GM19438 (cell line): ENCODE data around the gene ST6GALNAC2.
"Not testable (repeated sequence)": the region's sequence is repeated elsewhere in the genome, so short reads cannot be mapped to it uniquely, and the experiment has no call there.

Source experiments
- ATAC-seq: cut with Tn5 transposase; IDR thresholded peaks from one replicate; pipeline ENCODE4 v1.9.1; 2021; ENCODE audit warnings: low read depth; ENCODE audit not compliant: unreplicated experiment

The ST6GALNAC2 gene

DNA sequence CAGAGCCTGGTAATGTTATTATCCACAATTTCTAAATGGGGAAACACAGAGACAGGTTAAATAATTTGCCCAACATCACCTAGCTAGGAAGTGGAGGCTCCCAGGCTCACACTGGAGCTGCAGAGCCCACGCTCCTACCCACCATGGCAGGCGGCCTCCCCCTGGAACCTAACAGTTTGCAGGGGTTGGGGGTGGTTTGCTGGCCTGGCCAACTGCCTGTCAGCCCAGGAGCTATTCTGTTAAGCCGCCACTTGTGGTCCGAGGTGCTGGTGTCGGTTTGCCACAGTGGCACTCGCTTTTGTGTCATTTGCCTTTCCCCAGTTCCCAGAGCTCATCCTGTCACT lies 42.2 kb downstream of the ST6GALNAC2 start:
- ATAC-seq: no peak

DNA sequence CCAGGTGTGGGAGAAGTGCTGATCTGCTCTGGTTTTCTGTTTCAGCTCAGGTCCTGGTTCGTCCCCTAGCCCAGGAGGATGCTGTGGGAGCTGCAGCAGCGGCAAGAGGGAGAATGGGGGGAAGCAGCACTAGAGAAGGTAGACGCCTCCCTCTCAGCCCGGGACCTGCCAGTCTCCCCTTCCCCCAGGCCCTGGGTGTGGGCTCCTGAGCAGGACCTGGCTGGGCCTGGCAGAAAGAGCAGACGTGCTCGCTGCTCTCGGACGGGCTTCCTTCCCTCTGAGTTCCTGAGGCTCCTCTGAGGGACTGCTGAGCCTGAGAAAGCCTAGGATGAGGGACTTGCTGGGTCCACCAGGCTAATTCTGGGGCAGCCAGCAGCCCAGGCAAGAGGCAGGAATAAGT lies 42.7 kb downstream of the ST6GALNAC2 start:
- no peak for ATAC-seq

DNA sequence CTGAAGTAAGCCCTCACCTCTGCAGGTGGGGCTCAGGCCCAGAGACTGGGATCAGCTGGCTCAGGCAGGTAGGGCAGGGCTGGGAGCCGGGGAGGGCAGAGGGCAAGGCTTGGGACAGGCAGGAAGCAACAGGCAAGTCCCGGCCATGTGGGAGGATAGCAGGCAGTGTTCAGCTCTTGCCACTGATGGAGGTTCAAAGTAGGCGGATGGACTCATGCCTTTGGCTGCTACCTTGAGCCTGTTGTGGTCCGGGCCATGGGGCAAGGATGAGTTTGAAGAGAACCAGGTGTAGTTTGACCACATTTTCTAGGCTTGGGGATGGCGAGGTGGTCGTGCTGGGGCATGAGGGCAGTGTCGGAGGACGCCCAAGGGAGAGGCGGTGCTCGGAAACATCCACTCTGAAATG lies 43.1 kb downstream of the ST6GALNAC2 start:
- no peak for ATAC-seq

DNA sequence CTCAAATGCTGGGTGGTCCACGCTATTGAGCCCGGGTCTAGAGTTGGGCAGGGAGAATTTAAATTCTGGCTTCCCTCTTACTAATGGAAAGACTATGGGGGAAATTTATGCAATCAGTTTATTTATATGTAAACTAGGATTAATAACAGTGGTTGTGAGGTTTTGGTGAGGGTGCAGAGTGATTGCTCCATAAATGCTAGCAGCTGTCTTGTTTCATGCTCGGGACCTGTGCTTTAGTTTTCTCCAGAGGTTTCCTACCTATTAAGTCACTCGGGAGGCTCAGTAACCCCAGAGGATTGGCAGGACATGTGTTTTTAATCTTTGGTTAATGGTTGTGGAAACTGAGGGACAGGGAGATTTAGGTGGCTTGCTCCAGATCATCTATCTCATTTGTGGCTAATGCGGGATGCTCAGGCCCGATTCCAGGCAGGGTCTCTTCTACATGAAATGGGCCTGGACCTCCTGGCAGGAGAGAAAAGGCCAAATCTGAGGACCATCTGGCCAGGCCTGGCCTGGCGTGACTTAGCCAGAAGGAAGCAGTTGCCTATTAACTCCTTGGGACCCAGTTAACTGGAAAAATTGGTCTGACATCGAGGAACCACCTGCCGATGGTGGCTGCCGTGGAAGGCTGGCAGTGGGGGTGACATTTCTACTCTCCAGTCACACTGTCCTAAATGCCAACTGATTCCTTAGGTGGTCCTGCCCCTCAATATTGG lies 43.8 kb downstream of the ST6GALNAC2 start:
- no peak for ATAC-seq

DNA sequence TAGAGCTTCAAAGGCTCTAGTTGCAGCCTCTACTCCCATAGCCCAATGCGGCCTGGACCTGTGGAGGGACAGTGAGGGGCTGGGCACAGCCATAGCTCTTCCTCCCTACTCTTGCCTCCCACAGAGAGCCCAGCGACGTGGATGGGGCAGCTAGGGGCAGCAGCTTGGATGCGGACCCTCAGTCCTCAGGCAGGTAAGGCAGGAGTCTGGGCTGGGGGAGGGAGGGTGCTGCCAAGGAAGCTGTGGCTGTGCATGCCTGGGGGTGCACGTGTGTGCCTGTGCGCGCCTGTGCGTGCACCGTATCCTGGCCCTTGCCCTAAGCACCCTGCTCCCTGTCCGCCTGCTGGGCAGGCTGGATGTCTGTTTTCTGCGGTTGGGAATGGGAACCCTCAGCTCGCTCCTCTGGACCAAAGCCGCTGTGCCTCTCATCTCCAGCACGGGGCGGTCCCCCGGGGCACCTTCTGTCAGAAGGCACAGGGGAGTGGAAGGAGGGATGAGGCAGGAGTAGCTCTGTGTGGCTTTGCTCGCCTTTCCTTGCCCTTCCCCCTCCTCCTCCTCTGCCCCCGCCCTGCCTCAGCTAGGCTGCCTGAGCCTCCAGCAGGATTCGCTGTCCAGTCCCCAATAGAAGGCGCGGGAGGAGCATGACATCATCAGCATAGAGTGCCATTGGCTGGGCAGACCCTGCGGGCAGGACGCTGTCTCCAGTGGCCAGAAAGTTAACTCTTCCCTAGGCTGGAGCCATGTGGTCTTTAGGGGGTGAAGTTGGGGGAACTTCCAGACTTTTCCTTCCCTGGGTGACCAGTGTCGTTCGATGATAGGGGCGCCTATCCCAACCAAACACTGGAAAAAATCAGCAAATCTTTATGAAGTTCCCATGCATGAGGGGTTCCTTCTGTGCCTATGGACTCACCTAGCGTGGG lies 45.0 kb downstream of the ST6GALNAC2 start:
- no peak for ATAC-seq

DNA sequence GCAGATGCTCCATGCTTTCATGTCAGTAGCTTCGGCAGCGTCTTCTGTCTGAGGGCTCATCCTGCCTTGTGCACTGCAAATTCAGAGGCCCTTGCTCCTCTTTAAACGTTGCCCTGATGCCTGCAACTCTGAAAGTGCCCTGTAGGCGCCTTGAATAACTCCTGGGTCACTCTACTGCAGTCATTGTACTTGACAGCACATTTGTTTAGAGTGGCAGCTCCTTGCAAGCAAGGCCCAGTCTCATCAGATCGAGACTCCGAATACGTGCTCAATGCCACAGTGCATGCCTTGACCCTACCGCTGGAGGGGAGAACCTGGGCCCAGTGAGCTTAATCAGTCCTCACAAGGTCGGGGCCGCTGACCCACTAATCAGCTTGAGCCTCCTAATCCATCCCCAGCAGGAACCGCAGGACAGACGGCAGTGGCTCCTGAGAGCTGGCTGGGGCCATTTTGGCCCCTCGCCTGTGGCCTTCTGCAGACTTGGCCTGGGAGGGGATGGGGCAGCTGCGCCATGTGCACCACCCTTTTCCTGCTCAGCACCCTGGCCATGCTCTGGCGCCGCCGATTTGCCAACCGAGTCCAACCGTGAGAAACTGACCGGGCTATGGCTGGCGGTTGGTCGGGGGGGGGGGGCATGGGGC lies 45.9 kb downstream of the ST6GALNAC2 start, which contains the start of gene PRCD:
Gene PRCD, plus strand, starts transcription at position 414 of the 641 bp plus-strand sequence. Its CDS starts 98 bp downstream, at position 512.
- ATAC-seq: no peak

DNA sequence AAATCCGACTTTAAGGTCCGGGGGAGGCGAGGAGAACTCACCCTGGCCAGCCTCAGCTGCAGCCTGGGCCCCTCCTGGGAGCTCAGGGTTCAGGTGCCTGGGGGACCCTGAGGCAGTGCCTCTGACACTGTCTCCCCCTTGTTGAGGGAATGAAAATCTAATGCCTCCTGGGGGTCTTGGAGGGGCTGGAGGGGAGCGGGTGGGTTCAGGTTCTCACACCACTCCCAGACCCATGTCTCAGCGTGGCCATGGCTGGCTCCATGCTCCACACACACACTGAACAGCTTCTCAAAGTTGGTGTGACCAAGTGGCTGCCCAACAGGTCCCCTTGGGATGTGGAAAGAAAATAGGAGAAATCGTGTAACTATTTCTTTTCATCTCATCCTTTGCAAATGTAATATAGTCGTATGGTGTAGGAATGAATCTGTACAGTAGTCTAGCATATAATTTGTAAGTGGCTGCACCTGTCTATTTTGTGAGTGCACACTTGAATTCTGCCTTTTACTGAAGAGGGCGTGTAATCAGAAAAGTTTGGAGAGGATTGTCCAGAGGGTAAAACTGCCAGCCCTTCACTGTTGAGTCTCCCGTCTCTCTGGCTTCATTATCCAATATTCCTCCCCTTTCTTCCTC lies 46.6 kb downstream of the ST6GALNAC2 start:
- ATAC-seq: no peak

DNA sequence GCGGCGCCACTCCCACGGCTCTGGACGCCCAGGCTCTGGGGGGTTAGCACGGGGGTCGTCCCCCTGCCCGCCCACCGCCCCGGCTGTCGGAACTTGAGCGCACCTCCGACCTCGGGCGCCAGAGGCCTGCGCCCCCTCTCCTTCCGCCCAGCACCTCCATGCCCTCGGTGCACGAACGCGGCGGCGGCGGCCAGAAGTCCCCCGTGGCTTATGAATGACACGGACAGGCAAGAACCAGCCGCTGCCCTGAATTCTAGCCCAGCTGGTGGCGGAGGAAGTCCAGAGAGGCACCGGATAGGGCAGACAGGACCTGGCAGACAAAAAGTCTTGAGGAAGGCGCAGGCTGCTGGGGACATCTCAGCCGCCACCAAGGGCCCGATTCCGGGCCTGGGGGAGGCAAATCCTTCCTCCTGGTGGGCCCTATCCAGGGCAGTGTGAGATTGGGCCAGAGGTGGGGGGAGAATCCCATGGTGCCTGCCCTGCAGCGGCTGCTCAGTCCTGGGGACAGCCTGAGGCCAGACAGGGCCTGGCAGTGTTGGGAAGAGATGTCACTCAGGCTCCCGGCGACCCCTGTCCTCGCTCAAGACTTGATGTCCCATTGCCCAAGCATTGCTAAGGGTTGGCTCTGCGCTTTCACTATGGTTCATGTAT lies 47.3 kb downstream of the ST6GALNAC2 start:
- no peak for ATAC-seq

DNA sequence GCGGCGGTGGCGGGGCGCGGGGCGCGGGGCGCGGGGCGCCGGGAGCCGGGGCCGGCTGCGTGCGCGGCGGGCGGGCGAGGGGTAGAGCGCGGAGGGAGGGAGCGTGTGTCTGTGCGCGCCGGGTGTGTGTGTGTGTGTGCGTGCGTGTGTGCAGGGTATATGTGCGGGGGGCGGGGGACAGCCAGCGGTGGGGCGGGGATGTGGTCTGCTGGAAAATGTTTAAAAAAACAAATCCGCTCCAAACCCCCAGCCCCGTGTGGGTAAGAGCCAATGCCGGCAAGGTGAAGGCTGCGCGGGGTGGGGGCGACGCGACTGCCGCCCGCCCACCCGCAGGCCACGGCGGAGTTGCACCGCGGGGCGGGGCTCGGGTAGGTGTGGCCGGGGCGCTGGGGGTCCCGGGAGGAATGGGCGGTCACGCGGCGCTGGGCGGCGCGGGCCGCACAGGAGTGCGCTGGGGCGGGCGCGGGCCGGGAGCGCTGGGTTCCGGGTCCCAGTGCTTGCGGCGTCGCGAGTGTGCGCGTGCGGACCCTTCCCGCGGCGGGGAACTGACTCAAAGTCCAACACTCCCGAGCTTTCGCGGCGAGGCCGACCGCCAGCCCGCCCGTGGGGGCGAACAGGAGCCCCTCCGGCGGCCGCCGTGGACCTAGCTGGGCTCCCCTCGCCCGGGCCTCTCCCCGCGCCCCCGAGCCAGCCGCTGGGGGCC lies 47.9 kb downstream of the ST6GALNAC2 start, which contains the start of gene CYGB:
Gene CYGB, minus strand, starts transcription at position 132 of the 703 bp plus-strand sequence. CDS start 167 bp downstream, outside the sequence.
- no peak for ATAC-seq

DNA sequence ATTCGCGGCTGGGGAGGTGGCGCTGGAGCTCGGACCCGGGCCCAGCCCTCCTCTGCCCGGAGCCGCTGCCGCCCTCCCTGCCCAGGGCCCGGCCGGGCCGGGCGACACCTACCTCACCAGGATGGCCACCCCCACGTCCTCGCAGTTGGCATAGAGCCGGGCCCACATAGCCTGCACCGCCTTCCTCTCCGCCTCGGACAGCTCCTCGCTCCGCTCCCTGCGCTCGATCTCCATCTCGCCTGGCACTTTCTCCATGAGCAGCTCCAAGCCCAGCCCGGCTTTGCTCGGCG lies 48.4 kb downstream of the ST6GALNAC2 start:
- no peak for ATAC-seq

DNA sequence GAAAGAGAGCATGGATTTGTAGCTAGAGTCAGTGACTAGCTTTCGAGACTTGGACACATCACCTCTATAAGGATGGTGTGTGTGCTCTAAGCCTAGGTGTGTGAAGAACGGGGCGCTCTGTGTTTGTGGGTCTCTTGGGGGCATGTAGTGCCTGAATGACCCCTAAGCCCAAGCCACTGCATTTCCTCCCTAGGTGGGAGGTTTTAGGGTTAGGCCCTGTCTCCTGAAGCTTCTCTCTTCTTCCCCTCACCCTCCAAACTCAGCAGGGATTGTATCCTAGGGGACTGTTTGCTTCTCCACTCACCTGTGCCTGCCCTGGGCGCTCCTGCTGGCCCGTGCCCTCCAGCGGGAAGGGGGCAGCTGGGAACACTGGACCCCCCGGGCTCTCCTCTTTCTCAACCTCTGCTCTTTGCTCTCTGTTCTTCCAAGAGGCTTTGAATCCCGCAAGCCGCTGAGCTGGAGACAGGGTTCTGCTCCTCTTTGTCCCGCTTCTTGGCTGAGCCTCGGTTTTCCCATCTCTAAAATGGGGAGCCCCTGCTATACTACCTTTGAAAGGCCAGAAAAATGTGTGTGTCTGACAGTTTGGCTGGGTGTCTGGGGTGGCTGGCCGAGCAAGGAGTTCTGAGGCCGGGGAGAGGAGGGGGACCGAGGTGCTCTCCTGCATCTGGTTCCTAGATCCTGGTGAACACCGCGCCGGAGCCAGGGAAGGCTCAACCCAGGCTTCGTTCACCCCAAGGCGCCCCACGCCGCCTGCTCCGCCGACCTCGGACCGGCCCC lies 49.0 kb downstream of the ST6GALNAC2 start:
- no peak for ATAC-seq

DNA sequence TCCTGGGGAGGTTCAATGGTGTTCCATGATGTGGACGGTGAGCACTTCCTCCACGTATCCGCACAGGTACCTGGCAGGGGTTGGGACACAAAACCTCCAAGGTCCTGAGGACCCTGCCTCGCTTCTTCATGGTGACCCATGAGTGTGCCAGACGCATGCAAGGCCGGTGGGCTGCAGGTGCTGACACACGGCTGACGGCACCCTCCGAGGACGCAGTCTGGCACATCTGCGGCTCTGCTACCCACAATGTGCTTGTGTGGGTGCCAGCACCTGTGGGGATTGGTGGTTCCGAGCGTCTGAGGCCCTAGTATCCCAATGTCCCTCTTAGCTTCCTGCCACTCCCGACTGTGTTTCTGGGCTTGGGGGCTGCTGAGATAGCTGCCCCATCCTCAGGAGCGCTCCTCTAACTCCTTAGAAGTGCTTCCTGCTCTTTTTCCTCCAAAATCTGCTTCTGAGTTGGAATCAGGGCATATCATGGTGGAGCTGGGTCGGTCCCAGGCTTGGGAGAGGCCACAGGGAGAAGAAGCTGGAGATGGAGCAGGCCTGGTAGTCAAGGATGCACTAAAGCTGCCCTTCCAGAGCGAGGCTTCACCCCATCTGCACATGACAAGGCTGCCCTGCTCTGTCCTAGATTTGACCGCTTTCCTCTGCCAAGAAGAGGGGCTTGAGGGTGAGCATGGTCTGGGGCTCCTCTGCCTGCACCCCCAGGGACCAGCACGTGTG lies 49.7 kb downstream of the ST6GALNAC2 start:
- ATAC-seq: no peak

DNA sequence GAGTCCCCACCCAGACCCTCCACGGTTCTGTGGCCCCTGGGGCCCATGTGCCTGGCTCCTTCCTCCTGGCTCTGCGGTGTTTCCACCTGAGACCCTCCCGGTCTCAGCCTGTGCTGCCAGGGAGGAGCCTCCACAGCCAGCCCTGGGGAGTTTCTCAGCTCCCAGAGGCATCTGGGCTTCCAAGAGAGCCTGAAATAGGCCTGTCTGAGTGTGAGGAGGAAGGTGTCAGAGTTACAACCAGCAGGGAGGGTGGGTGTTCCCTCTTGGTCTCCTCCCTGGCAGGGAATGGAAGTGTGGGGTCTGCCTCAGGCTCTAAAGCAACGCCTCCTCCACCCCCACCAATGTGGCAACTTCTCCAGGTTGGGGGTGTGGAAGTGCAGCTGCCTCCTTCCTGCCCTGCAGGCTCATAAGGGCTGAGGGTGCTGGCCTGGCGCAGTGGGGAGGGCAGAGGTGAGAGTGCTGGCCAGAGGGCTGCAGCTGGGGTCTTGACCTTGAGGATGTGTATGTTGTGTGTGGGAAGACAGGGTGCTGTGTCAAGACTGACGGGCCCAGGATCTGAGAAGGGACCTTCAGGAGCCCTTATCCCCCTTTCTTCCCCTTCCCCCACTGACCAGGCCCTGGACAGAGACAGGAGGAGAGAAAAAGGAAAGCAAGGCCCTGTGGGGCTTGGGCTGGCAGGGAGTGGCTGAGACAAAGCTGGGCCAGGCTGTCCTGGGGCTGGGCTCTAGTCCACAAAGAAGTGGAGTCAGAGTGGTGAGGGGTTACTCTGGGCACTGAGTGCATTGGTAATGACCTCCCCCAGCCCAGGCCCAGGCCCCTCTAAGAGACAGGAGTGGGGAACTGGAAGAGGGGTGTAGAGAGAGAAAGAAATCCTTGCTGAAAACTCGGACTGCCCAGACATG lies 50.6 kb downstream of the ST6GALNAC2 start:
- no peak for ATAC-seq

DNA sequence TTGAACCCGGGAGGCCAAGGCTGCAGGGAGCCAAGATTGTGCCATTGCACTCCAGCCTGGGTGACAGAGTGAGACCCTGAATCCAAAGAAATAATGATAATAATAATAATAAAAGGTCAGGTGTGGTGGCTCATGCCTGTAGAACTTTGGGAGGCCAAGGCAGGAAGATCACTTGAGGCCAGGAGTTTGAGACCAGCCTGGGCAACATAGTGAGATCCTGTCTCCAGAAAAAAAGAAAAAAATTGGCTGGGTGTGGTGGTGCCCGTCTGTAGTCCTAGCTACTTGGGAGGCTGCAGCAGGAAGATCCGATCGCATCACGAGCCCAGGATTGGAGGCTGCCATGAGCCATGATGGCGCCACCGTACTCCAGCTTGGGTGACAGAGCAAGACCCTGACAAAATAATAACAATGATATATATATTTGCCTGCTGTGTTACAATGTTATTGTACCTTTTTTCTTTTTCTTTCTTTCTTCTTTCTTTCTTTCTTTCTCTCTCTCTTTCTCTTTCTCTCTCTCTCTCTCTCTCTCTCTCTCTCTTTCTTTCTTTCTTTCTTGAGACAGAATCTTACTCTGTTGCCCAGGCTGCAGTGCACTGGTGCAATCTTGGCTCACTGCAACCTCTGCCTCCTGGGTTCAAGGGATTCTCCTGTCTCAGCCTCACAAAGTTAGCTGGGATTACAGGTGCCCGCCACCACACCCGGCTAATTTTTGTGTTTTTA lies 51.9 kb downstream of the ST6GALNAC2 start:
- not testable (repeated sequence) for ATAC-seq

DNA sequence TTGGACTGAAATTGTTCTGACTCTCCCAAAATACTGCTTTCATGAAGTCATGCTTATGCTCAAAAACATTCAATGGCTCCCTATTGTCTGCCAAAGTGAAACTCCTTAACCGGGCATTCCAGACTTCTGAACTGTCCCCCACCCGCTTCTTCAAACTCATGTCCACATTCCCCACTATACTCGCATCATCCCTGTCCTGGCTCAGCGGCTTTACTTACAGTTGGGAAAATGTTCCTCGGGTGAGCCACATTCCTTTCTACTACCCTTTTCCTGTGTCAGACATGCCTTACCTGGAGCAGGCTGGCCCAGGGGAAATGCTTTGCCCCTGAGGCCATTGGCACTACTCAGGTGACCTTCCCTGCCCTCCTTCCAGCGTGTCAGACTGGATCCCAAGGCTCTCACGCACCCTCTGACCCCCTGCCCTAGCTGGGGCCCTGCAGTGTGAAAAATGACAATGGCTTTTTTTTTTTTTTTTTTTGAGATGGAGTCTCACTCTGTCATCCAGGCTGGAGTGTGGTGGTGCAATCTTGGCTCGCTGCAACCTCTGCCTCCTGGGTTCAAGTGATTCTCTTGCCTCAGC lies 53.5 kb downstream of the ST6GALNAC2 start:
- ATAC-seq: no peak

DNA sequence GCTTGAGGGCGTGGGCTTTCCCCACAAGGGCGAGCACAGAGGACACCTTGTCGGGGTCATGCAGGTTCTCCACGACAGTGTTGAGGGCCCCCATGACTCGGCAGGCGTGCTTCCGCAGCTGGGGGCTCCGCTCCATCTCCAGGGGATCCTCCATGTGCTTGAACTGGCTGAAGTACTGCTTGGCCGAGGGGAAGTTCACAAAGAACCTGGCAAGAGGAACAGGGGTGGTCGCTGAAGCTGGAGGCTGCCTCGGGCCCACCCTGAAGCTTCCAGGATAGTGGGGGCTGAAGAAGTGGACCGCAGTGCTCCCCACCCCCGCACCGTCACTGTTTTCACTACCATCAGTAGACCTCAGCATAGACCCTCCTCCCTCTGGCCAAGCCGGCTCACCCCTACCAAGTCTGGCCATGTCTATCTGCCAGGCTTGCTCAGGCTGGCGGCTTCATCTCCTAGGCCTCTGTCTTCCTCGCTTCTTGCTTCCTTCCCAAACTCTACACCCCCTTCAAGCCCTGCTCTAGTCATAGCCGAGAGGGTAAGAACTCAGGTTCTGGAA lies 54.1 kb downstream of the ST6GALNAC2 start:
- no peak for ATAC-seq
